ENCODE results near the gene RBP2.
"Not testable (repeated sequence)": the region's sequence is repeated elsewhere in the genome, so short reads cannot be mapped to it uniquely, and the experiment has no call there.

Gene RBP2

DNA sequence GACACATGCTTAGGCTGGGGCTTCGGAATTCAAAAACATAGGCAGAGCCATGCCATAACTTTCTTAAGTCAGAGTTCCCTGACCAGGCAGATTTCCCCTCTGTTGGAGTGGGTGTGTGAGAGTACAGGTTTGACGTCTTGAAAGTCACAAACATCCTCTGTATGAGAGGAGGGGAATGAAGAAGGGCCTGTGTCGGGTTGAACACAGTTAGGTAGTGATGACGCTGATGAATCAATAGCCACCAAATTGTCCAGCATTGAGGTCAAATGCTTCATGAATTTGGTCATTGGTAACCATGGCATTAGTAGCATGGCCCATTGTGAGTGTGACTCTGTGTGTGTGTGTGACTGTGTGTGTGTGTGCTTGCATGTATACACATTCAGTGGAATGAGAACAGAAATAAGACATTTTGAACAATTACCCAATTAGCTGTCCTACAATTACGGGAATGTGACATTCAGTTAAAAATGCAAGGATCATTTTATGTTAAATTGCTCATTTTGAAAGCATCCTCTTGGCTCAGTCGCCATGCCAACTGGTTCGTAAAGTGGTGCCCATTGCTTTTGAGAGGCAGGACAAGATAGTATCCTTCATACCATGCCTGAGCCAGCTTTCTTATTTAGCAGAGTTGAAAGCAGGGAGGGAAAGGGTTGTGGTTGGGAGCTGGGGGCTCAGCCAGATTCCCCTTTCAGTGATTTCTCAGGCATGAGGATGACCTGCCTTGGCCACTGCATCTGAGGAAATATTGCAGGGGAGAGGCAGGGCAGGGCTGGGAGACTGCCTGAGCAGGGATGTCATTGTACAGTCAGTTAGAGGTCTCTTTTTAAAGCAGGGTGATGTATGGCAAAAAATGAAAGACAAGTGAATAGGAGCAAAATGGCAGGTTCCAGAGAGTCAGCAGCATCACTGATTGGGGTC is 35.4 kb downstream of the RBP2 start:
- DNase-seq: no peak

DNA sequence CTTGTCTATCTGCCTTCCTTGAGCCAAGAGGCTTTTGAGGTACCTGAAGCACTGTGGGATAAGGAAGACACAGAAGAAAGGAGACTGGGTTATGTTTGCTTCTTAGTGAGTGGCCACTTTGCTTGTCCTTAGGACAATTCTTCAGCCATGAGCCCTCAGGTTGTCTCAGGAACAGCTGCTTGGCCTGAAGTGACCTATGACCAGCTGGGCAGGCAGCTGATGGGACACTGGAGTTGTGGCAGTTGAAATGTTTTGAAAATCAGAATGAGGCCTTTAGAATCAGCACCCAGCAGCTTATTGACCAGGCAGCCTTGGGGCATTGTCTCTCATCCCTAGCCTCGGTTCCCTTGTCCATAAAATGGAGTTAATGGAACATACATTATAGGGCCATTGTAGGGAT is 37.0 kb downstream of the RBP2 start:
- no peak for DNase-seq

DNA sequence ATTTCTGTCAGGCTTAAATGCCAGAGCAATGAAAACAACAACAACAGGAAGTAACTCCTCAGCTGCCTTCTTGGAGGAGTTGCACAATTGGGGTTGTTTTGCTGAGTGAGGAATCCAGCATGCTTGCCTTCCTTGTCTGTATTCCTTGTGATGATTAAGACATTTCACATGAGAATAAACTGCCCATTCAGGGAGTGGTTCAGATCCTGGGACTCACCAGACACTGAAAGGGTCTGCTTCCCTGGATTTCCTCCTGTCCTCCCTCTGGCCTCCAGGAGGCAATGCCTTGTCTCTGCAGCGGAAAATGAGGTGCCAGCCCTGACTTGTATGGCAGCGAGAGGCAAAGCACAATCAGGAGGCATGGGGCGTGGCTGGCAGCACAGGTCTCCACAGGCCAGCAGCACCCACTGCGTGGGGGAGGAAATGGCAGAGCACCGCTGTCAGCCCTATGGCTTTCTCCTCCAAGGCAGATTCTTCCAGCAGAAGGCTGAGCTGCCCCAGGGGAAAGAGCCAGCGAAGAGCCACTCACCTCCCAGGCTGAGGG is 41.5 kb downstream of the RBP2 start:
- DNase-seq: no peak

DNA sequence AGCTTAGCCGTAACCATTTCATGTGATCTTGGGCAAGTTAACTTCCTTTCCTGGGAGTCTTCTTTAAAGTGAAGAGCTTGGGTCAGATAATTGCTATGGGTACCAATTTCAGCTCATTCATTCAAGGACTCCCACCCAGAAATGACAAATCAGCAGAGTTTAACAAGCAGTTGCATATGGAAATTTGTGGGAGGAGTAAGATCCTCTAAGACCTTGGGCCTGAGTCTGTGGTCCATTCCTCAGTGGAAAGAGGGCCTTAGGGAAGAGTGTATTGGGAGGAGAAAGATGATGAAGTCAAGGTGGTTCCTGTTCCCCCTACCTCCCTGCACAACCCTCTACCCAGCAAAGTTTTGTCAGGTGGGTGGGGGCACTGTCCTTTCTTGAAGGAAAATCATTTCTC is 42.1 kb downstream of the RBP2 start:
- no peak for DNase-seq

DNA sequence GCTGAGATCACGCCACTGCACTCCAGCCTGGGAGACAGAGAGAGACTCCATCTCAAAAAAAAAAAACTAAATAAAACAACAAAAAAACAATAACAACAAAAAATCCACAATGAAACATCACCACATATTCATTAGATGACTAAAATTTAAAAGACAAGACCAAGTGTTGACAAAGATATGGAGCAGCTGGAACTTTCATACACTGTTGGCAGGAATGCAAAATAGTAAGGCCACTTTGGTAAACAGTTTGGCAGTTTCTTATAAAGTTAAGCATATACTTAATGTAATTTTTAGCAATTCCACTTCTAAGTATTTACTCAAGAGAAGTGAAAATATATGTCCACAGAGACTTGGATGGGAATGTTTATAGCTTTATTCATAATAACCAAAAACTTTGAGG is 43.2 kb downstream of the RBP2 start:
- DNase-seq: no peak

DNA sequence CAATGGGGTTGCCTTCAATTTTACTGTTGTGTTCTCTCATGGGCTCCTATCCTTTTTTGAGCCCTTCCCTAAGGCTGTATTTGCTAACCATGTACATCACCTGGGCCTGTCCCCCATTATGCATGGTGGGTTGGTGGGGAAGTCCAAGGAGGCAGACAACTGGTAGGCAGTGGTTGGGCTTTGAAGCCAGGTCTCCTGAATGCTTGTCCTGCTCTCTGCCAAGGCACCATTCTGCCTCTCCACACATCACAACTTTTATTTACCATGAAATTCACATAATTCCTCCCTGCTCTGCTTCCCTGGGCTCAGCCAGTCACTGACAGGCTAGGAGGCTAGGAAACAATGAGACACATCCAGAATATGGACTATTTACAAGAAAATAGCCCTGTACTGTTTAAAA is 45.8 kb downstream of the RBP2 start:
- no peak for DNase-seq

DNA sequence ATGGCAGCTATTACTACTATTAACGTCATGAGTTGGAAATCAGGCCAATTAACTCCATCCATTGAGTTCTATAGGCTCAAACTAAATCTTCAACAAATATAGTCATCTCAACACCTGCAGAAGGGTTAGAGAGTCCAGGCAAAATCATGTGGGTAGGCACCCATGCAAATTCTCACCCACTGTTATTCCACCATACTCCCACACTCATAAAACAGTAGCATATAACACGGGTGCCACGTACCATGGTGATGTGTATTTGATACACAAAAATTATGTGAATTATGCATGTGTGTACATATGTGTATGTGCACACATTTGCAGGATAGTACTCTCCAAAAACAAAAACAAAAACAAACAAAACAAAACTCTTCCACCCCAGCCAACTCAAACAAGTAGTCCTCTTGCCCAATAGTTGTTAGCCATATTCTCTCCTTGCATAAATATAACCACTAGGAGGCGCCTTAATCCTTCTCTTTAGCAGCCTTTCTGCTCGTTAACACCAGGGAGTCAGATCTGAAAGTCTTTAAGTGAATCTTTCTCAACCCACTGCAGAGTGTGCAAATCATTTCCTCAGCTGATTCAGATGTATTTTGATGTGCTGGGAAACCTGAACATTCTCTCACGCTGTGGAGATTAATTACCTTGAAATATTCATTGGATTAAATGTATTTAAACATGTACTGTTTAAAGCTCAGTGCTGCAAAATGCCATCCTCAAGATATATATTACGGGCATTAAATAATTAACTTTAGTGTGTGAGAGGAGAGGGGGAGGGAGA is 48.8 kb downstream of the RBP2 start:
- DNase-seq: no peak

DNA sequence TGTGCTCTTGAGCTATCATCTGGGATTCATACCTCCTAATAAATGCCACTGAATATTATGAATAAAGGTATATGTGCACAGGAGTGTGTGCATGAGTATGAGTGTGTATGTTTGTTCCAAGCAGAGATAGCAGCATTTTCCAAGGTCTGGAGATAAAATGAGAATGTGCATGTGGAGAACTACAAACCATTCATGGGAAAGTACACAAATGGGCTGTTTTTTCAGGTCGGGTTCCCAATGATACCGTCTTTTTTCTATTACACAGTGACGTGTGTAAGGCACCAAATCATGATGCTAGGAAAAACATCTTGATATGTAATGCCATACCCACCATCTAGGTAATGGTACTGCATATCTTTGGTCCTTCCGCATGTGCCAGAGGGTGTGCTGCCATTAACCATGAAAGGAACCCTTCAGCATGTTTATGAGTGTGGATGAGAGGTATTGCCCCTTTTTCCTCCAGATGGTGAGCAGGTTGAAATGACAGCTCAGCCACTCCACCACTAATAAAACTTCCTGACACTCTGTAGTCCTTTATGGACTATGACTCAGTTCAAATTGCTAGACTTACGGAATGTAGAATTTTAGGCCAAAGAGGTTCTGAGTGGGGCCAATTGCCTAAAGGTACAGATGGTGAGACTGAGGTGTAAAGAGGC is 50.4 kb downstream of the RBP2 start:
- DNase-seq: no peak

GRCh38 chr3:139423232-139423631 is 53.1 kb downstream of the RBP2 start:
- no peak for DNase-seq

GRCh38 chr3:139421460-139421859 is 54.9 kb downstream of the RBP2 start:
- DNase-seq: no peak

DNA sequence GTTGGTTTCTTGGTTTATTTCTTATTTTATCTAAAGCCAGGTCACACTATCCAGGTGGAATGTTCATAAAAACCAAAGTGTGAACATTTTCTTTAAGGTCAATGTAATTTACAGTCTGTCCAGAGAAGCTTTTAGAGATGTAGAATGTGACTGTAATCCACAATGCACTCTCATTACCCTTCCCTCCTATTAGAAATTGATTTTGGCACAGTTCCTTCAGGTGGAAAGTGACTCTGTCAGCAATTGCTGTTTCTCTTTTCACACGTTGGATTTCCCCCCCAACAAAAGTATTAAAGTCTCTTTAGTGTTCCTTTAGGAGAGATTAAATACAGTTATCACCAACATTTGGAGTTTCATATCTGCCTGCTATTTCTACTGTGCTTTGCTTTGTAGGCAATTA is 55.3 kb downstream of the RBP2 start:
- DNase-seq: no peak

DNA sequence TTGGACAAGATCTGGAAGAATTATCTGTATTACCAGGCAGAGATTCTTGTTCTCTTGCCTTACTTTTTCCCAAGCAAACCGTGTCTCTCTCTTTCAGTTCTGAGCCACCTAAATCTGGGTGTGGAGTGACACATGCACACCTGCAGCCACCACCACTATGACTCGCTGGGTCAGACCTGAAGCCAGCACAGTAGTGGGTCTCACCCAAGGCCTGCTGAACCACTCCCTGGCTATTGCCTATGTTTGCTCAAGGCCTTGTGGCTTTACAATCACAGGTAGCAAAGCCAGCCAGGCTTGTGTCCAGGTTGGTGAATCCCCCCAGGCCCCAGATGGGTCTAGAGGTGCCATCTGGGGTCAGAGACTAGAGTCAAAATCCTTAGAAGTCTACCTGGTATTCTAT is 58.2 kb downstream of the RBP2 start:
- no peak for DNase-seq

DNA sequence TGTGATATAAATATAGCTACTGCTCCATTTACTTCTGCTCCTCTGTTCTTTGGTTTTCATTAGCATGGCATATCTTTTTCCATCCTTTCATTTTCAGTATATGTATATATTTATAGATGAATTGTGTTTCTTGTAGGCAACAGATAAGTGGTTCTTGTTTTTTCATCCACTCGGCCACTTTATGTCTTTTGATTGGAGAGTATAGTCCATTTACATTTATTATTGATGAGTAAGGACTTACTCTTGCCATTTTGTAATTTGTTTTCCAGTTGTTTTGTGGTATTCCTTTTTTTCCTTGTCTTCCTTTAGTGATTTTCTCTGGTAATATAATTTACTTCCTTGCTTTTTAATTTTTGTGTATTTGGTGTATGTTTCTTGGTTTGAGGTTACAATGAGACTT is 60.0 kb downstream of the RBP2 start:
- no peak for DNase-seq

DNA sequence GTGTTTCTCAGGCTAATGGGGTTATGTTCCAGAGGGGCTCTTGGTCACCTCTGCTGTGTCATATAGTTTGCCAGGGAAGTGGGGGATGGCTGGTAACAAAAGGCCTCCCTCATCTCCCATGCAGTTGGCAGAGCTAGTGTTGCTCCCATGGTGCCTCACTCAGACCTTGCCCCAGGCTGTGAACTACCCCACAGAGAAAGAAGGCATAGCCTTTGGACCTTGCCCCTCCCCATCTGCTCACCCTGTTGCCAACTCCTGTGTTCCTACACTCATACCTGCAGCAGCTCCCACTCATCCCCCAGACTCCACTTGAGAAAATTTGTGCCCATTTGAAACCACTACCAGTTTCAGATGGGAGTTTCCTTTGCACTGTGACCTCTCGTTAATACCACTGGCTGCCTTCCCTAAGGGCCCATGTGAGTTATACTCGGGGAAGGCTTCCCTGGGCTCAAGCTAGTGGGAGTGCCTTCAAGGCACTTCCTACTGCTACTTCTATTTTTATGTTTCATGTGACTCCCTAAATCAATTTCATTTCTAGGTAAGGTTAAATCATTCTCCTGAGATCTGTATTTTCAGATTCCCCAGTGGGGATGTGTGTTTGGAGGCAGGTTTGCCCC is 61.6 kb downstream of the RBP2 start:
- DNase-seq: no peak

DNA sequence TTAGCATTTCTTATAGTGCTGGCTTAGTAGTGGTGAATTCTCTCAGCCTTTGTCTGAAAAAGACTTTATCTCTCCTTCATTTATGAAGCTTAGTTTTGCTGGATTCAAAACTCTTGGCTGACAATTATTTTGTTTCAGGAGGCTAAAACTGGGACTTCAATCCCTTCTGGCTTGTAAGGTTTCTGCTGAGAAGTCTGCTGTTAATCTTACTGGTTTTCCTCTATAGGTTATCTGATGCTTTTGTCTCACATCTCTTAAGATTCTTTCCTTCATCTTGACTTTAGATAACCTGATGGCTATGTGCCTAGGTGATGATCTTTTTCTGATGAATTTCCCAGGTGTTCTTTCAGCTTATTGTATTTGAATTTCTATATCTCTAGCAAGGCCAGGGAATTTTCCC is 63.4 kb downstream of the RBP2 start:
- not testable (repeated sequence) for DNase-seq

Measured in activated T-cell treated with anti-CD3 and anti-CD28 coated beads, Interleukin-2, amount 50 U/mL, for 1 hour (primary cell).